GM18505 (cell line): ENCODE data around the gene EHBP1.
"Not testable (repeated sequence)": the region's sequence is repeated elsewhere in the genome, so short reads cannot be mapped to it uniquely, and the experiment has no call there.

ENCODE experiments used
- ATAC-seq: cut with Tn5 transposase; IDR thresholded peaks from one replicate; pipeline ENCODE4 v1.9.1; 2021; ENCODE audit not compliant: unreplicated experiment
- POLR2A ChIP-seq: IDR thresholded peaks from 4 replicates; pipeline ENCODE4 v1.6.1; 2011; ENCODE audit warnings: borderline replicate concordance; ENCODE audit not compliant: insufficient read depth, insufficient read length; ENCODE audit errors: extremely low read depth

The EHBP1 gene

DNA sequence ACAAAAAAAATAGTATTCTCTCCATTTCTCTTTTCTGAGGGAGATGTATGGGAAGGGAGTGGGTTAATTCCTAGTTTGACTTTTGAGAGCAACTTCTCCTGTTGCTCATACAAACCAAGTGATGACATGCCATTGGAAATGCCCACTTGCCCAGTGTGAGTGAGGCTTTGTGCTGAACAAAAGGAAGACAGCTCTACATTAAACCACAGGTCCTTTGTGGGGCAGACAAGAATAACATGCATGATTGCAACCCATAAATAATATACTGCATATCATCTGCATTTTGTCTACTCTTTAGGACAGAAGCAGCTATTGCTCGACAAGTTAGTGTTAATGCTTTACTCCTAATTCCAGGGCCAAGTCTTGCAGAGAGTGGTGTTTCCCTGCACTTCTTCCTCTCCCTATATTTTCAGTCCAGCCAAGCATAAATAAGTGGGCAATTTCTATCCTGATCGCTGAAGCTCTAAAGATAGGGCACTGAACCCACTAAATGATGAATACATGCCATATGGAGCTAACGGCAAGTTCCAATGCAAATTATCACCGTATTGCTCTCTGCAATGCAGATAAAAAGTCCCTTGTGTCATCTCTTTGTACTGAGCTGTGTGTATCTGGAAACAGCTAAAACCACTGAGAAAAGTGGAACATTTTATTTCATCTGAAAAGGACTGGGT lies 19.4 kb upstream of the EHBP1 start:
- no peak for TF ChIP-seq POLR2A
- ATAC-seq: no peak

DNA sequence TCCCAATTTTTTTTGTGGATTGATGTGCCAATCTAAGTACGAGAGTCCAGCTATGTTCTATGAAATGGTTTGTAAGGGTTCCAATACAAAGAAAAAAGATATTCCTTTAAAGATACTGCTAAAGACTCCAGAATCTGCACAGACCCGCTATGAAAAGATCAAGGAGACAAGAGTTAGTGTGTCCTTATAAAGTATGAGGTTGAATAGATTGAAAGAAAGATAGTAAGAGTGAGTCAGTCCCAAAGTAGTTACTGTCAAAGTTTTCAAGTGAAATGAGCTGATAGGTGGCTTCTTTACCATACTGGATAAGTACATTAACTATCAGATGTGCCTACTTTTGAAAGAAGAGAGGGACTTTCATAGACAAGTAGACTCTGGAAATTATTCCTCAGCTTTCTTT lies 17.9 kb upstream of the EHBP1 start:
- ATAC-seq: no peak
- TF ChIP-seq POLR2A: no peak

DNA sequence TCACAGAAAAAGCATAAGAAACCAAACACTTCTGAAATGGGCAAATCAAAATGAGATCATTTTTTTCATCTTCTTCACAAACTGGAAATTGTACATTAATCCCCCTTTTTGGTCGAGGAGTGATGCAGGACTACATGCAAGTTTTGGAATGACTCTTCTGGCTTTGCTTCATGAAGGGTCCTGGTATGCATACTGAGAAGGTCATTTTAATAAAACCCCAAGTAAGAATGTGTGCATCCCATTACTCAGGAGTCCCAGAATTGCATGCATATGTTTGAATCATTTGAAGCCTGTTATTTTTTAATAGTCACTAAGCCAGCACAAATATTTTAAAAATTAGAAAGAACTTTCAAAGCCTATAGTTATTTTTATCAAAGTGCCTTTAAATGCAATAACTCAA lies 16.7 kb upstream of the EHBP1 start:
- no peak for TF ChIP-seq POLR2A
- no peak for ATAC-seq

DNA sequence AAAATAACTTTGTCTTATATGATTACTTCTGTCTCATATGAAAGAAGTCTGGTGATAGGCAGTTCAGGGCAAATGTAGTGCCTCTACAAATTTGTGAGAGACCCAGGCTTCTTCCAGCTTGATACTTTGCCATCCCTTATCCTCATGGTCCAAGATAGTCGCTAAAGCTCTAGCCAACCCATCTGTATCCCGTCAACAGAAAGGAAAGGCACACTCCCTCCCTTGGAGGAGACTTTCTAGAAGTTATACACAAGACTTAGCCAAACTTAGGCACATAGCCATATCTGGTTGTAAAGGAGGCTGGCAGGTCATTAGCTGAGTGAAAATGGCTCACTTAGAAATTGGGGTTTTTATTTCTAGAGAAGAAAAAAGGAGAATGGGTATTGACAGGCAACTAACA lies 14.3 kb upstream of the EHBP1 start:
- no peak for TF ChIP-seq POLR2A
- ATAC-seq: no peak

DNA sequence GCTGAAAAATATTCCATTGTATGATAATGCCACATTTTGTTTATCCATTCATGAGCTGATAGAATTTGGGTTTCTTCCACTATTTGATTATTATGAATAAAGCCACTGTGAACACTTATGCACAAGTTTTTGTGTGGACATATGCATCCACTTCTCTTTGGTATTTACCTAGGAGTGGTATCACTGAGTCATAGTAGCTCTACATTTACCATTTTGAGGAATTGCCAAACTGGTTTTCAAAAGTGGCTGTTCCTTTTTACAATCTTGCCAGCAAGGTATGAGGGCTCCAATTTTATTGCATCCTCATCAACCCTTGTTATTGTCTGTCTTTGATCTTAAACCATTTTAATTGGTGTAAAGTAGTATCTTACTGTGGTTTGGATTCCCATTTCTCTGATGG lies 13.3 kb upstream of the EHBP1 start:
- no peak for ATAC-seq
- no peak for TF ChIP-seq POLR2A

DNA sequence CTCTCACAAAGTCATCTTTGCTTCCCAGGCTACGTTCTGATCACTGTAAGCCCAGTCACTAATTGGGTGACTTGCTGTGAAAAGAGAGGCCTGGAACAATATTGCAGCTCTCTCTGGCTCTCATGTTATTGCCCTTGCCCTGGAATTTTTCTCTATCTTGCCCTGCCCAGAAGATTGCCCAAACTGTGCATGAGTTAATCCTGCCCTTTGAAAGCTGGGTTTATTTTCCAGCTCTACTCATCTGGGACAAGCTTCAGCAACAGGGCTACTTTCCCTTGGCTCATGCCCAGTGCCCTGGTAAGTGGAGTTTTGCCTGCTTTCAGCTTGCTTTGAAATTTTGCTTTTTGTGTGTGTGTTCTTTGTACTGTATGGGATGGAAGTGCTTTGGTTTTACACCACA lies 6.9 kb upstream of the EHBP1 start:
- ATAC-seq: no peak
- no peak for TF ChIP-seq POLR2A

DNA sequence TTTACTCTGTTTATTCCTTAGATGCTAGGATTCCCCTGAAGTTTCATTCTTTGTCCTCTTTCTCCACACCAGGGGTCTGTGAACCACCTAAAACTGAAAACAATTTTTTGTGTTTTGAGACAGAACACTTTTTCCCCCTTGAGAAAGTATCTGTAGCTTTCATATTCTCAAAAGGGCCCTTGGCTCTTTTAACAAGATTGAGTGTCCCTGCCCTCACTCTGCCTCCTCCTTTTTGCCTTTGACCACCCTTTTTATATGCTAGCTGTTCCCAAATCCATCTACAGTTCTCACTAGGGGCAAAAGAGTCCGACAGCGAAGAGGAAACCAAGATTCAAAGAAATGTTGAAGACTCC lies 883 bp upstream of the EHBP1 start:
- no peak for ATAC-seq
- TF ChIP-seq POLR2A: no peak

DNA sequence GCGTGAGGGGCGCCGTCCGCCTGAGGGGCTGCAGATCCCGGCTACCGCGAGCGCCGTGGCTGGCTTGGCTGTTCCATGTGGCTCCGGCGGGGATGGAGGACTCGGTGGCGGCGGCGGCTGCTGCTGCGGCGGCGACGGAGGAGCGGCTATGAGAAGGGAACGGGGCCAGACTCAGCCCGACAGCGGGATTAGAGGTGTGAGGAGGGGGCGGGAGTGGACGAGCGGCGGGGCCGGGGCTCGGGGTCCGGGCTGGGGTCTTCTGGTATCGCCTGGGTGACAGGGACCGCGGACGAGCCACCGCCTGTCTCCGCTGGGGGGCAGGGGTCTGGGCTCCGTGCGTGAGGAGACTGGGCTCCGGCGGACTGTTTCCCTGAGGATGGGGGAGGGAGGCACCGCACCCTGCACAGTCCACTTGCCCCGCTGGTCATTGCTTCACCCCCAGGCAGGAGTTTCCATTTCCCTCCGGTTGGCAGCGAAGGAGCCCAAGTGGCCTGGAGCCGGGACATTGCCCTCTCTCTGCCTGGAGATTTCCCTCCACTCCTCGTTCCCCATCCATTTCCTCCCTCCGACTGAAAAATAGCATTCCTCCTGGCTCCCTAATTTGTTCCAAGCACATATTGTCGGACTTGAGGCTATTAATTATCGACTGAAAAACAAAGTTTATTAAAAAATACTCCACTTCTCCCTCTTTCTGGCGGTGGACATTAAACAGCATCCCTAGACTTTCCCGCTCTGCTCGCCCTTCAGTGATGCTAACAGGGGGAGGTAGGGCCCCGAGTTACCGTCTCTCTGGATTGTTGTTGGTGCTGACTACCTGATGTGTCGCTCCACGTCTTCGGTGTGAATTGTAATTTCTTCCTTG lies 577 bp downstream of the EHBP1 start:
- ATAC-seq: peak; percentile 4
- no peak for TF ChIP-seq POLR2A

DNA sequence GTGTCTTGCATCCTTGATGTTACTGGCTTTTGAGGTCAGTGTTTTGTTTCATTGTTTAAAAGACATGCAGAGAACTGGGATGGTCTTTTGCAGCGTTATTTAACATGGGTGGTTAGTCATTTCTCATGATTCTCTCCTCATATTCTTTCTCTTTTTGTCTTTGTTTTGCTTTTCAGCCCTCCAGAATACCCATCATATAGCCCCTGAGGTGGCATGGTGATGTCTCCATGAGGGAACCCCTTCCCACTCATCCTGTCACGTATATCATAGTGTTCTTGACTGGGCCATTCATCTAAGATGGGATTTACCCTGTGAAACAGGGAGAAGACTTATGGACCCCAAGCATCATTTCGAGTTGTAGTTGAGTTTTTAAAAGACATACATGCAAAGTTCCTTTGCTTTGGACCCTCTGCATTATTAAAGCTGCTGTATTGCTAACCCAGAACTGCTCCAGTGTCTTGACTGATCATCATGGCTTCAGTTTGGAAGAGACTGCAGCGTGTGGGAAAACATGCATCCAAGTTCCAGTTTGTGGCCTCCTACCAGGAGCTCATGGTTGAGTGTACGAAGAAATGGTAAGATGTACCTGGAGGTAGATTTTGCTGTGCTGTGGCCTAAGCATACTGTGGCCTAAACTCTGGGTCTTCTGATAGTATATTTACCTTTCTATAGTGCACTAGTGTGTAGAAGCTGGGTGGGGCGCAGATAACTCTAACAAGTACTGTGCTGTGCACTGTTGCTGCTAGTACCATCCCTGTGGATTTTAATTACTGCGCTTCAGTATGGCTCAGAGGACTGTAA lies 1.4 kb downstream of the EHBP1 start:
- ATAC-seq: no peak
- TF ChIP-seq POLR2A: no peak

DNA sequence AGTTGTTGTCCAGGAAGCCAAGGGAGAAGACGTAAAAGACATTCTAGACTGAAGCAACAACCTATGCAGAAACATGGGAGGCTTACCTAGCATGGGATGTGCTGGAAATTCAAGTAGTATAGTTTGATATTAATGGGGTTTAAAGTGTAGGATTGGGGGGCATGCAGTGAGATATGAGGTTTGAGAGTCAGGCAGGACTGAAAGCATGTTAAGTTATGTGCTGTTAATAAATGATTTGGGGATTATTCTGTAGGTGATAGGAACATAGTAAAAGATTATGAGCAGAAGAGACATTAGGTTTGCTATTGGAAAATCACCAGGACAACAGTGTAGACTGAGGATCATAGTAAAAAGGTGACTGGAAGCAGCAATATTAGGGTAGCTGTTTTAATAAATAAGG lies 3.2 kb downstream of the EHBP1 start:
- no peak for ATAC-seq
- no peak for TF ChIP-seq POLR2A

DNA sequence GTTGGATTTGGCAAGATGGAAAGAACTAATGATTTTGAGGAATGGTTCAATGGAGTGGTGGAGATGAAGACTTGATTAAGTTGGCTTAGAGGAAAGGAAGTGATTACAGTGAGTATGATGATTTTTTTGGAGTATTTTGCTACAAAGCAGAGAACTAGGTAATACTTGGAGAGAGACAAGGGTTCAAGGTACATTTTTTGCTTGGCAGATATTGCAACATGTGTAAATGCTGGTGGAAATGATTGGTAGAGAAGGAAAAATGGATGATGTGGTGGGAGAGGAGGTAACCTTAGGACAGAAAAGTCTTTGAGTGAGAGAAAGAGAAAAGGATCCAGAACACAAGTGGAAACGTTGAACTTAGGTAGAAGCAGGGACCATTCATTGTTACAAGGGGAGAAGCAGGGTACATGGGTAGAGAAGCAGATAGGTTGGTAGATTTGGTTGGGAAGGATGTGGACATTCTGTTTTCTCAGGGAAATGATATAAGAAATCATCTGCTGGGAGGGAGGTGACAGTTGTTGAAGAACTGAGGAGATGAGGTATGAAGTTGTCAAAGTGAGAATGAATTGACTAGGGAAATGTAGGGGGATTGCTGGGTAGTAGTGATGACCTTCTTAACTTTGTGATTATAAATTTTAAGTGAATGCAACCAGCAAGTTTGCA lies 6.5 kb downstream of the EHBP1 start:
- ATAC-seq: no peak
- TF ChIP-seq POLR2A: no peak

DNA sequence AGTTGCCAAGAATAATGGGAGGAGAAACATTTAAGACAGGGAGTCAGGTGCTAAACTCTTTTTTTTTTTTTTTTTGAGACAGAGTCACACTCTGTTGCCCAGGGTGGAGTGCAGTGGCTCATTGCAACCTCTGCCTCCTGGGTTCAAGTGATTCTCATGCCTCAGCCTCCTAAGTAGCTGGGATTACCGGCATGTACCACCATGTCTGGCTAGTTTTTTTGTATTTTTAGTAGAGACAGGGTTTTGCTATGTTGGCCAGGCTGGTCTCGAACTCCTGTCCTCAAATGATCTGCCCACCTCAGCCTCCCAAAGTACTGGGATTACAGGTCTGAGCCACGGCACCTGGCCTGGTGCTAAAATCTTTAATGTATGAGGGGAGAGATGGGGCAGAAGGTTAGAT lies 7.7 kb downstream of the EHBP1 start:
- not testable (repeated sequence) for ATAC-seq

DNA sequence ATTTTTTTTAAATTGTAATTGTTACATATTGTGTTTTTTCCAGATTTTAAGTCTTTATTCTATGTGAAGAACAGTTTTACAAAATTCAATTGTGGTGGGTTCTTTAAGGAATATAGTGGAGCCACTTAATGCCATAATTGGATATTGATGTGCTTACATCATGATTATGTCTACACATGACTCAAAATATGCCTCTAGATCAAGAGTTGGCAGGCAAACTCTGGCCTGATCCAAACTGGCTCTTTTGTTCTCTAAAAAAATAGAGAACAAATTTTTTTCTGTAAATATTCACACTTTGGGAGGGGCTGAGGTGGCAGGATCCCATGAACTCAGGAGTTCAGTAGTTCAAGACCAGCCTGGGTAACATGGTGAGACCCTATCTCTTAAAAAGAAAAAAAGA lies 8.3 kb downstream of the EHBP1 start:
- no peak for ATAC-seq

More for the DNA sequence above, 8.3 kb downstream of the EHBP1 start:
- no peak for TF ChIP-seq POLR2A
